Stimulated activated naive CD8-positive, alpha-beta T cell treated with anti-CD3 and anti-CD28 coated beads, Interleukin-15, Interleukin-2, amounts not matched to agents 100 U/mL and 50 U/mL, for 24 hours (primary cell): Measurements from ENCODE around the gene H3-3A.
A peak's percentile ranks its signal among the peaks of the same experiment; 100 is the strongest.
"Not testable (repeated sequence)": the region's sequence is repeated elsewhere in the genome, so short reads cannot be mapped to it uniquely, and the experiment has no call there.

Experiments
- ATAC-seq: fragments of 150-1000 bp; cut with Tn5 transposase; one replicate; pipeline ENCODE4 v1.10.0; 2021
- DNase-seq: peaks from one replicate; pipeline ENCODE4 v3.0.0; 2021

H3-3A gene

DNA sequence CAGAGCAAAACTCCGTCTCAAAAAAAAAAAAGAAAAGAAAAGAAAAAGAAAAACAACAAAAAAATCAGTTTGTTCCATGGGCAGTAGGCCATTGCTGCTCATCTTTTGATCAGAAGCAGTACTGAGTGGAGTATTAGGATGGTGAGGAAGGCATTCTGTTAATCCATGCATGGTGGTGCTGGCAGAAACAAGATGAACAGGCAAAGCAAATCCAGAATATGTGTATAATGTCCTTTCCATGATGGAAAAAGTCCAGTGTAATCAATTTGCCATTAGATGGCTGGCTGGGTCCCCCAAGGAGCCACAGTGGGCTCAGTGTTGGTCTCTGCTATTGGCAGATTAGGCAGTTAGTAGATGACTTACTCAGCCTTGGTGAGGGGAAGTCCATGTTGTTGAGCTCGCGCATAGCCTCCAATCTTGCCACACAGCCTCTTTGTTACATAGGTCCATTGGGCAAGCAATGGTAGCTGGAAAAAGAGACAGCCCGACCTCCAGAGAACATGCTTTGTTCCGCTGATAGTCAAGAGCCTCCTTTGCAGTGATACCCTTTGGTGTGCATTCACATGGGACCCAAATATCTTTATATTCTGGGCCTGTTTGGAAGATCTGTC is 23.3 kb downstream of the H3-3A start:
- ATAC-seq (no peak), DNase-seq (no peak)

DNA sequence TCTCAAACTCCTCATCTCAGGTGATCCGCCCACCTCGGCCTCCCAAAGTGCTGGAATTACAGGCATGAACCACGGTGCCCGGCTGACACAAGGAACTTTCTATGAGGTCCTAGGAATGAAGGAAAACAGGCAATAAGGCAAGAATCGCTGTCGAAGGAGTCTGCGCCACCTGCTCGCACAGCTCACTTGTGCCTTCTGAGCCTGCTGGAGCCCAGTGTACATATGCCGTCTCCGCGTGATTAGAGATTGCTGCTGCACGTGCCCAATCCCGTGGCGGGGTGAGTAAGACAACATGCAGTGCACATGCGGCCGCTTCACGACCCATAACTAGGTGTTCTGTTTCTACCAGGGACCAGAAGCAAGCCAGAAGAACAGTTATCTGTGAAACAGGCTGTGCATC is 24.3 kb downstream of the H3-3A start:
- DNase-seq (no peak), ATAC-seq (no peak)

- ATAC-seq (no peak), DNase-seq (no peak)
Measured at GRCh38 chr1:226091461-226091860, 28.9 kb downstream of the H3-3A start.

- not testable (repeated sequence) for ATAC-seq
Measured at GRCh38 chr1:226092048-226092820, 29.7 kb downstream of the H3-3A start.

DNA sequence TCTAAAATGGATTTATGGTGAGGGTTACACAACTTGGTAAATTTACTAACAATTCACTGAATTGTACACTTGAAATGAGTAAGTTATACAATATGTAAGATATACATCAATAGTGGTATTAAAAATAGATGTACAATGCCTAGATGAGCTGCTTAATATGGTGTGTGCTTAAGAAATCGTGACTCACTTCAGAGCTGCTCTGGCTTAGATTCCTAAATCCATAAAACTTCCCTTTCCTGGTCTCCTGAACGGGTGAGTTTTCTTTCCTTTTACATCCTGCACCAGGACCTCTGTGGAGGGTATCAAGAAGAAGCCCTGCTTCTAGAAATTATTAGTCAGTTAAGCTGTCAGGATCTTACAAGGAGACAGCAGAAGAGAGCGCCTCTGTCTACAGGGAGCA is 30.4 kb downstream of the H3-3A start:
- DNase-seq (no peak), ATAC-seq (no peak)

More at GRCh38 chr1:226092048-226092820, 29.7 kb downstream of the H3-3A start:
- DNase-seq, result not testable (repeated sequence)

GRCh38 chr1:226093621-226094020 is 31.1 kb downstream of the H3-3A start:
- DNase-seq (no peak), ATAC-seq (no peak)

DNA sequence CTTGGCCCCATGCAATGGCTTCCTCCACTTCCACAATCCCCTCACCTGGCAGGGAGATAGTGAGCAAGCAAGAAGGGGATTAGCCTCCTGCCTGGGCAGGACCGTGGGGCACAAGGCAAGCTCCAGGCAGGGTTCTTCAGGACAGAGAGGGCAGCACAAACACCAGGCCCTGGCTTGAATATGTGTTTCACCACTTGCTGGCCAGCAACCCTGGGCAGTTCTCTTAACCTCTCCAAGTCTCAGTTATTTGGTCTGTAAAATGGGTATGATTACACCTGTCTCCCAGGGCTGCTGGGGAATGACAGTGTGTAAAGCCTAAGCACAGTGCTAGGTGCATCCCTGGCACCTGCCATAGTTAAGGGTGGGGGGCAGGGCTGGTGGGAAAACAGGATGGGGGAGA is 31.9 kb downstream of the H3-3A start:
- no peak for ATAC-seq

GRCh38 chr1:226095286-226095685 is 32.8 kb downstream of the H3-3A start:
- DNase-seq (no peak), ATAC-seq (no peak)

More for the DNA sequence above, 31.9 kb downstream of the H3-3A start:
- no peak for DNase-seq

DNA sequence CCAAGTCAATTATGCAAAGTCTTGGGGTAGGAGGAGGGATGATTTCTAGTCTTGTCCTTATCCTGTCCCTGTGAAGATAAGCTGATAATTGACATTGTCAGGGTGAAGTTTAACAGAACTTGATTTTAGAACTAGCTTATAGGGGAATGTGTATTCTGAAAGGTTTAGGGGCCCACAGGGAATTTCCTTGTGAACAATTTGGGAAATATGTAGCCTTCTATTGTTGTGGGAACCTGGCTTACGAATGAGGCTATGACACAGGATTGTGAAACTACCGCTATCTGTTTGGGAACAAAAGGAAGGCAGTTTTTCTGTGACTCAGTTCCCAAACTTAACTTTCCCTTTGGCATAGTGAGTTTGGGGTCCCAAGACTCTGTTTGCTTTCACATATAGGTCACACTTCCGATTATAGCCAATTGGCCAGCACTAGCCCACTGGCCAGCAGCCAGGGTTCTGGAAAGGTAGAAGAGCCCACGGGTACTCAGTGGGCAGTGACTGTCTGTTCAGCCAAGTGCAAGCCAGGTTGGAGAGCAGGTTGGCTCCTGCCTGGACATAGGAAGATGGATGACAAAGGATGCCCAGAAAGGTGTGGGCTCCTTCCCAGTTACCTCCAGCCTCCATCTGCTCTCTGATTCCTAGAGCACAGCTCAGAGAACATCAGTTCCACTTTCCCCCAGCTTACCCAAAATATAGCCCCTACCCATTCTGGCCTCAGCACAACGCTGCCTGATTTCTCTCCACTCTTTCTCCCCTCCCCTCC is 35.5 kb downstream of the H3-3A start:
- ATAC-seq (no peak), DNase-seq (no peak)

DNA sequence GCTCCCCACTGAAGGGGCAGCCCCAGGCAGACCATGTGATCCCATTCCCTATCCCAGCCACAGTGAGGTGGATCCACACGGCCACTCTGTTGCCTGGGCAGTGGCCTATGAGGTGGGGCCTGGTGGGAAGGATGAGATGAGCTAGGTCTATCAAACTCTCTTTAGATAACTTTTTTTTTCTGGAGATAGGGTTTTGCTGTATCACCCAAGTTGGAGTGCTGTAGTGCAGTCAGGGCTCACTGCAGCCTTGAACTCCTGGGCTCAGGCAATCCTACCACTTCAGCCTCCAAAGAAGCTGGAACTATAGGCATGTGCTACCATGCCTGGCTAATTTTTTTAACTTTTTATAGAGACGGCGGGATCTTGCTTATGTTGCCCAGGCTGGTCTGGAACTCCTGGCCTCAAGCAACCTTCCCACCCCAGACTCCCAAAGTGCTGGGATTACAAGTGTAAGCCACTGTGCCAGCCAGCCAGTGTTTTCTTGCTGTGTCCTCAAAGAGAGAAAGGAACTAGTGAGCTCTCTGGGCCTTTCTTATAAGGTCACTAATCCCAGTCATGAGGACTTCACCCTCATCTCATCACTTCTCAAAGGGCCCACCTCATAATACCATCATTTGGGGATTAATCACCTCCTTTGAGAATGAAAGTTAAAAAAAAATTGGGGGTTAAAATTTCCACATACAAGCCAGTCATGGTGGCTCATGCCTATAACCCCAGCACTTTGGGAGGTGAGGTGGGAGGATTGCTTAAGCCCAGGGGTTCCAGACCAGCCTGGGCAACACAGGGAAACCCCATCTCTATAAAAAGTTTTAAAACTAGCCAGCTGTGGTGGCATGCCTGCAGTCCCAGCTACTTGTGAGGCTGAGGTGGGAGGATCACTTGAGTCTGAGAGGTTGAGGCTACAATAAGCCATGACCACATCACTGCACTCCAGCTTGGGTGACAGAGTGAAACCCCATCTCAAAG is 36.6 kb downstream of the H3-3A start:
- ATAC-seq (peak; percentile 72), DNase-seq (no peak)

GRCh38 chr1:226100436-226101391 is 38.2 kb downstream of the H3-3A start:
- peak; percentile 60 for DNase-seq
- no peak for ATAC-seq

GRCh38 chr1:226104671-226105121 is 42.2 kb downstream of the H3-3A start:
- ATAC-seq, result no peak
- no peak for DNase-seq

DNA sequence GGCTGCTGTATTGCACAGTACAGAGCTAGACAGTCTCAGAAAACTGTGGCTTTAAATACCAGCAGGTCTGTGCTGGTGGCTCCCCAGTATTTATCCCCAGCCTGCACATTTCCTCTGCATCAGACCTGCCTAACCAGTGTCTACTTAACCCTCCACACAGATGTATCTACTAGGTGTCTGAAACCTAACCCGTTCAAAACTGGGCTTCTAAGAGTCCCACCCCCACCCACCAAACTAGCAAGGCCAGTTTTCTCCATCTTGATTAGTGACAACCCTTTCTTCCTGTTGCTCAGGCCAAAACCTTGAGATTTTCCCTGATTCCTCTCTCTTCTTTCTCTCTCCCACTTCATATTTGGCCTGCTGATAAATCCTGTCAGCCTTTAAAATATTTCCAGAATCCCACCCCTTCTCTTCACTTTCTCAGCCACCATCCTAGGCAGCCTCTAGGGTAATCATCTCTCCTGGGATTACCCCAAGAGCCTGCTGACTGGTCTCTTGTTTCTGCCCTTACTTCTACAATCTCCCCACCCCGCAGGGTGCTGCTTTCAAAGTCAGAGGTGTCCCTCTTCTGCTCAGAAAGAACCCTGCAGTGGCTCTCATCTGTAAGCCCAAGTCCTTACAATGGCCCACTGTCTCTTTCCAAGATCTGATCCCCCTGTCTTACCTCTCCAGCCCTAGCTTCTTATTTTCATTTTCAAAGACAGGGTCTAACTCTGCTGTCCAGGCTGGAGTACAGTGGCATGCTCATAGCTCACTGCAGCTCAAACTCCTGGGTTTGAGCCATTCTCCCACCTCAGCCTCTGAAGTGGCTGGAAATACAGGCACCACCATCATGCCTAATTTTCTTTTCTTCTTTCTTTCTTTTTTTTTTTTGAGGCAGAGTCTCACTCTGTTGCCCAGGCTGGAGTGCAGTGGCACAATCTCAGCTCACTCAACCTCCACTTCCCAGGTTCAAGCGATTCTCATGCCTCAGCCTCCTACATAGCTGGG is 45.2 kb downstream of the H3-3A start:
- ATAC-seq (no peak), DNase-seq (no peak)

- ATAC-seq, result no peak
- DNase-seq, result no peak
Measured at GRCh38 chr1:226108935-226109828, 46.7 kb downstream of the H3-3A start.

GRCh38 chr1:226109829-226110248 is 47.3 kb downstream of the H3-3A start:
- peak; percentile 90 for ATAC-seq
- peak; percentile 86 for DNase-seq

- ATAC-seq, result peak; percentile 69
- DNase-seq, result peak; percentile 81
Measured at GRCh38 chr1:226110249-226111097, 48.0 kb downstream of the H3-3A start.
